ENCODE data around the gene VAMP8. TPM values are rescaled to one million over a fixed set of nuclear protein-coding genes. Genes with fewer than 3 reads are reported as not detected.

VAMP8 gene
- total and polyA plus RNA-seq, 2 of the 8 experiments (the other 6 are each of a cell fraction or from before 2014, with no cell fraction given), result 34.4 to 69.7 TPM

- TF ChIP-seq CBX8 (IDR thresholded peaks at IDR 0.05; ENCODE audit: borderline replicate concordance, low read depth, low read length) (no peak), BCL11A (IDR thresholded peaks at IDR 0.05; ENCODE audit: low read depth in 2 of 2, low read length in 2 of 2) (no peak), RXRA (IDR thresholded peaks at IDR 0.05; ENCODE audit: insufficient read depth, low read depth, low read length) (no peak), MAFK (IDR thresholded peaks at IDR 0.05; ENCODE audit: low read depth, low read length) (no peak), SUZ12 (IDR thresholded peaks at IDR 0.05; ENCODE audit: low read length) (no peak), TAF7 (optimal IDR thresholded peaks at IDR 0.05; ENCODE audit: borderline replicate concordance, low read depth, low read length) (peak; percentile 54), CHD2 (IDR thresholded peaks at IDR 0.05; ENCODE audit: low read length) (peak; percentile 75), YY1 (IDR thresholded peaks at IDR 0.05; ENCODE audit: low read depth, low read length) (peak; percentile 90), POLR2AphosphoS5 (IDR thresholded peaks at IDR 0.05; ENCODE audit: low read depth, low read length) (peak; percentile 81), NRF1 (IDR thresholded peaks at IDR 0.05; ENCODE audit: low read depth, low read length) (no peak), POU5F1 (IDR thresholded peaks at IDR 0.05; ENCODE audit: low read depth, low read length) (no peak), FOSL1 (IDR thresholded peaks at IDR 0.05; ENCODE audit: insufficient read depth, low read depth, low read length) (no peak), BACH1 (IDR thresholded peaks at IDR 0.05; ENCODE audit: low read length) (no peak), SAP30 (IDR thresholded peaks at IDR 0.05; ENCODE audit: insufficient read depth, insufficient replicate concordance, low read length) (peak; percentile 91), EGR1 (IDR thresholded peaks at IDR 0.05; ENCODE audit: borderline replicate concordance, low read depth, low read length) (no peak), CTBP2 (IDR thresholded peaks at IDR 0.05; ENCODE audit: borderline replicate concordance, insufficient read depth, insufficient read length, low read length) (no peak), CTCF (IDR thresholded peaks at IDR 0.05; ENCODE audit: control extremely low read depth in 1 of 3, insufficient read depth in 1 of 3, low read depth in 1 of 3, low read length in 3 of 3) (no peak), KDM5A (IDR thresholded peaks at IDR 0.05; ENCODE audit: low read length) (no peak; the same call in 1 of the 2 replicates), KDM1A (IDR thresholded peaks at IDR 0.05; ENCODE audit: borderline replicate concordance, low read length) (no peak), TAF1 (IDR thresholded peaks at IDR 0.05; ENCODE audit: low read depth, low read length) (peak; percentile 81)
Measured at GRCh38 chr2:85595301-85596025, 18.1 kb downstream of the VAMP8 start, which contains the start of gene RNF181 (continued).

Measured in H1 (cell line).